Stimulated activated CD8-positive, alpha-beta memory T cell treated with anti-CD3 and anti-CD28 coated beads, Interleukin-4, amount 100 ng/mL, for 1 hour (primary cell): ENCODE measurements around the gene RAPSN.

Experiments used
- DNase-seq, 2 donors: peaks; one replicate each; pipeline ENCODE4 v3.0.0-alpha.2; 2020; ENCODE audit warnings: low read depth in 2 of 2, low spot score in 1 of 2

The RAPSN gene

DNA sequence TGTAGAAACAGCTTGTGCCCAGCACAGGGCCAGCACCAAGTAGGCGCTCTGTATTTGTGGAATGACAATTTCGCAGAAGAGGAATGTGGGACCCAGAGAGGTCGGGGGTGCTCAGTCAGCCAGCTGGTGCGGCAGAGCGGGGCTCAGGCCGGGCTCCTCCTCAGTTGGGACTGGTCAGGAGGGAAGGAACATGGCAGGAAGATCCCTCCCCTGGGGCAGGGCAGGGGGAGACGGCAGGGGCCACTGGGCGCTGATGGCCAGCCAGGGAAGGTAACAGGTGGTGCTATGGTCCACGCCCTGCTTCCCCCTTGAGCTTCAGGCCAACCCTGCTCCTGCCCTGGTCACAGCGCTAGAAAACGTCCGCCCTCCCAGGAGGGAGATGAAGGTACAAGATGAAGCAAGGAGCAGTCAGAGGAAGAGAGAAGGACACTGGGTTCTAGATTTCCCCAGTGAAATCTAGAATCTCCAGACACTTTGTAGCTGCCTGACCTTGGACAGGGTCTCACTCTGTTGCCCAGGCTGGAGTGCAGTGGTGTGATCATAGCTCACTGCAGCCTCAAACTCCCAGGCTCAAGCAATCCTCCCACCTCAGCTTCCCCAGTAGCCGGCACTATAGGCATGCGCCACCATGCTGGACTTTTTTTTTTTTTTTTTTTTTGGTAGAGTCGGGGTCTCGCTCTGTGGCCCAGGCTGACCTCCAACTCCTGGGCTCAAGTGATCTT is 57.1 kb downstream of the RAPSN start:
- no peak for DNase-seq

DNA sequence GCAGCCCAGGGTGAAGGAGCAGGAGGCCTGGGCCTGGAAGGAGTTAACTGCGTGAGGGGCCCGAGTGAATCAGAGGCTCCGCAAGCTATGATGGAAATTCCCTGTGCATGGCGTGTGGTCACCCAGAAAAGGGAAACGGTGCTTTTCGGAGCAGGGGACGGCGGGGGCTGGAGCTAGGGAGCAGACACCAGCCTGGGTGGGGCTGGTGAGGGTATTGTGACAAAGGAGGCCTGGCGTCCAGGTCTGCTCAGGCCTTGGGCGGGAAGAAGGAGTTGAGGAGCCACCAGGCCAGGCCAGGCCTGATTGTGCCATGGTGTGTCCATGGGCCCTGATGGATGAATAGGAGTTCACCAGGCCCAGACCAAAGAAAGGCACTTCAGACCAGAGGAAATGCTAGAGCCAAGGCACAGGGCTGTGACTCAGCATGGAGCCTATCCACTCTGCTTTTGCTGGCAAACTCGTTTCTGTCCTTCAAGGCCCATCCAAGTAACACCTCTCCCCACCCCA is 57.8 kb downstream of the RAPSN start:
- DNase-seq = no peak

DNA sequence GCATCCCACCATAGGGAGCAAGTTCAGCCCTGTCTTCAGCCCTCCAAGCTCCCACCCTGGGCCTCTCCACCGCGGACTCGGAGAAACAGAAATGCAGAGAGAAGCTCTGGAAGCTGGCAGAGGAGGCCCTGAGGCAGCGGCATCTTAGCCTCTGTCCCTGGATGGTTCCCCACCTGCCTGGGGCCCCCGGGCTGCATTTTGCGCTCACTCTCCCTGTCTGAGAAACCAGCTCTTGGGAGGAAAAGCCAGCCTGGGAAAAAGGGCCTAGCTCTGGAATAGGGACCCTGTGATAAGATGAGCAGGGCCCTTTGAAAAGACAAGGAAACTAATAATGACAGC is 58.5 kb downstream of the RAPSN start:
- DNase-seq = no peak

DNA sequence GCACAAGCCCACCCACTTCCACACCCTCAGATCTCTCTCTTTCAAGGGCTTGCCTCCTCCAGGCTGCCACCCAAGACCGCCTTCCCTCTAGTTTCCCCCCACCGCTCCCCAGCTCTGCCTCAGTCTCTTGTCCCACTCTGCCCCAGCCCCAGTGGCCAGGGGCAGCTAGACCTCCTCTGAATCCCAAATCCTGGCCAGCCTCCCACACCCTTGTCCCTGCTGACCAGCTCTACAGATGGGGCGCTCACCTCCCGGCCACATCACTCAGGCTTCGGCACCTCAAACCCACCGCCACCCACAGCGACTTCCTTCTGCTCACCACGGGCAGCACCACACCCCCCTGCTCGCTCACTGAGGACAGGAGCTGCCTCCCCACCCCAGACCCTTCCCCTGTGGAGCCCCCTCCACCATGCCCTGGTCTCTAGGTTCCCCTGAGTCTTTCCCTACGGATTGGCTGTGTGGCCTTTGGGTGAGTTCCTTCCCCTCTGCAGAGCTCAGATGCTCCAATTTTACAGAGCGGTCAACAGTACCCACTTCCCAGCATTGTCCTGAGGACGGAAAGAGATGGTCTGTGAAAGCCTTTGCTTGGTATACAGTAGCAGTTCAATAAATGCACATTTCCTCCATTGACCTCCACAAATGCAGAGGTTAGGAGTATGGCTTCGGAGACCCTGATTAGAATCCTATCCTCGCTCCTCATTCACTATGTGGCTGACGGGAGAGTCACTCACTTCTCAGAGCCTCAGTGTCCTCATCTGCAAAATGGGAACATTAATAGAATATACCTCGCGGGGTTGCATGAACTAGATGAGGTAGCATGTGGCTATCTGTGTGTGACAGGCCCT is 59.1 kb downstream of the RAPSN start:
- DNase-seq = no peak

DNA sequence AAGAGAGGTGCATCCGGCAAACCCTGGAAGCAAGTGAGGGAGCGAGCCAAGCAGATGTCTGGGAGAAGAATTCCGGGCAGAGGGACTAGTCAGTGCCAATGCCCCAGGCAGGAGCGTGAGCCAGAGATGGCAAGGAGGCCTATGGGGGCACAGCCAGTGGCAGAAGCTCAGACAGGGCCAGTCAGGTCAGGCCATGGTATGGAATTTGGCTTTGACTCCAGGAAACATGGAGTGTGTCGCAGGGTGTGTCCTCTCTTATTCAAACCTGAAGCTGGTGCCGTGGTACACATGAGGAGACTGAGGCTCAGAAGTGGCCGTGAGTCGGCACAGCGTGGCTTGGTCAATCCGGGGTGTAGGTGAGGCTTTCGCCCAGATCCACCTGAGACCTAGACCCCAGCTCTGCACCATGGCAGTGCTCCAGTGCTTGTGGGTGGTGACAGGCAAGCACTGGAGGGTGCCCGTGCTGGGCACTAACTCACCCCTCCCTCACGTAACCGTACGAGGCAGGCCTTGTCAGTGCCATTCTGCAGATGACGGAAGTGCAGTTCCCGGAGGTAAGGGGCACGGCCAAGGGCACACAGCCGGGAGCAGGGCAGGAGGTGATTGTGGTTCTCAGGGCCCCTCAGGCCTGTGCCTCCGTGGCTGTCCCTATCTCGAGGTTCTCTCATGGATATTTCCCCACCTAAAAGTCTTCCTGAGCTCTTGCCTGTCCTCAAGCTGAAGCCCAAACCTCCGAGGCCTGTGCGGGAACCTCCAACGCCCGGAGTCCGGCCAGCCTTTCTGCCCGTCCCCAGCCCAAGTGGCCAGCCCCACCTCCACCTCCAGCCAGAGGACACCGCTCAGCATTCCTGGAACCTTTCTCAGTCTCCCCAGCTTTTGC is 60.0 kb downstream of the RAPSN start:
- DNase-seq = no peak

DNA sequence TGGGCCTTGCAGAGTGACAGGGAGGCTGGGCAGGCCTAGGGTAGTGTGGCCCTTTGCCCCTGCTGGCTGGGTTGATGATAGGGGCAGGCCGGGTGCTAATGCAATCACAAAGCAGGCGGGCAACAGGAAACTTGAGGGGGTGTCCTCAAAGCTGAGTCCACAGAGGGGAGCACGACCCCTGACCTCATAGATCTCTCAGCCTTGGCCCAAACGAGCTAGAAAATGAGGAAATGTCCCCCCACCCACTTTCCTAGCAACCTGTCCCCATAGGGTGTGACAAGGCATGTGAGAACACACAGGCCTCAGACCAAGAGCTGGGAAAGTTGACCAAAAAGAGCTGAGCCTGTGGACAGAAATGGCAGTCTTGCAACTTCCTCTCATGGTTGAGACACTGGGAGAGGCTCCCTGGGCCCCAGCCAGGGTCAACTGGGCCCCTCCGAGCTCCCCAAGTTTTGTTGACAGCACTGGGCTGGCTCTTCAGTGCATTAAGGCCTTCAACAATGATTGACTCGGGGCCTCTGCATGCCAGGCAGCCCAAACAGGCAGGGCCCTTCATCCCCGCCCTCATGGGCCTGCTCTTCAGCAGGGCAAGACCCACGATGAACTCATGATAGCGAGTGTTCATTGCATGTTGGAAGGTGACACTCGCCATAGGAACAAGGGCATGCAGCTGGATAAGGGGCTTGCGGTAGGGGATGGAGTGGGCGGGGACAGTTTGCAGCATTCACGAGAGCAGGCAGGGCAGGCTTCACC is 60.8 kb downstream of the RAPSN start:
- DNase-seq = no peak
